Measurements from ENCODE around the gene HOXB2. TPM values are rescaled to one million over a fixed set of nuclear protein-coding genes. Genes with fewer than 3 reads are reported as not detected.
A peak's percentile ranks its signal among the peaks of the same experiment; 100 is the strongest.

Gene HOXB2
- total and polyA plus RNA-seq, 2 of the 8 experiments (the other 6 are each of a cell fraction or from before 2014, with no cell fraction given): not detected

- peaks cover 0 to 3% (median 0%) of the 10 kb centered on the region in 4 experiments; a peak in 1 of 8 replicates for H3K36me3 ChIP-seq (ENCODE audit: control insufficient read depth in 2 of 4, insufficient read depth in 4 of 4, low read length in 3 of 4)
- H3K27me3 ChIP-seq (replicated peaks in 1 of 4; ENCODE audit: control insufficient read depth in 3 of 4, extremely low read depth in 1 of 4, insufficient read depth in 3 of 4, low read length in 3 of 4): peaks cover 73 to 88% (median 85%) of the 10 kb centered on the region in 4 experiments
- no peak overlapping the region for H3K9ac ChIP-seq (replicated peaks in 1 of 4; ENCODE audit: extremely low read depth in 1 of 4, low read depth in 3 of 4, low read length in 3 of 4)
- H3K14ac ChIP-seq (ENCODE audit: insufficient read length): no peak overlapping the region
- no peak overlapping the region for H2BK15ac ChIP-seq (ENCODE audit: low read length)
- no peak overlapping the region for H4K5ac ChIP-seq (ENCODE audit: insufficient read length, low read depth, low read length)
- POLR2A ChIA-PET (ENCODE audit: partially characterized antibody): interaction anchor here (0.9 kb wide), 3 partner anchors 13 to 21 kb away, joined by 3 read pairs; no protein-coding TSS in a partner anchor
- H3K18ac ChIP-seq (ENCODE audit: extremely low read depth, low read length): 0 out of 2 replicates have a peak overlapping the region, but pooled peaks have one; percentile 42
- peak overlapping the region; percentile 23 to 56 (median 37); a peak in 6 of 8 replicates for H3K4me3 ChIP-seq (ENCODE audit: extremely low read depth in 1 of 4, insufficient read depth in 2 of 4, low read depth in 3 of 4, low read length in 4 of 4)
- no peak overlapping the region; the same call in 1 of the 2 replicates for H2AFZ ChIP-seq (ENCODE audit: low read length)
- no peak overlapping the region for H3K23ac ChIP-seq (ENCODE audit: insufficient read length)
- no peak overlapping the region for H2BK20ac ChIP-seq (ENCODE audit: low read length)
- no peak overlapping the region for H2BK120ac ChIP-seq (replicated peaks; ENCODE audit: low read depth, low read length)
- no peaks in the 10 kb centered on the region for H3K79me1 ChIP-seq (ENCODE audit: low read depth, low read length)
- DNase-seq (ENCODE audit: low read depth in 1 of 2, low spot score in 2 of 2) (no peak), FAIRE-seq (no peak)
- H3K79me2 ChIP-seq (ENCODE audit: control insufficient read depth in 1 of 2, insufficient read depth in 2 of 2, low read length in 2 of 2): no peaks in the 10 kb centered on the region
- H3K56ac ChIP-seq (replicated peaks; ENCODE audit: insufficient read length, low read depth, low read length): no peak overlapping the region
- peak overlapping the region; percentile 65 to 91 for H3K4me2 ChIP-seq (ENCODE audit: insufficient read depth in 1 of 2, low read depth in 2 of 2, low read length in 2 of 2)
- no peak overlapping the region for H4K91ac ChIP-seq (replicated peaks; ENCODE audit: insufficient read length, low read length)
- H4K8ac ChIP-seq (ENCODE audit: extremely low read depth, insufficient read depth, low read length): no peak overlapping the region; the same call in 1 of the 2 replicates
- no peak overlapping the region for H2BK12ac ChIP-seq (ENCODE audit: low read depth, low read length)
- H3K23me2 ChIP-seq (ENCODE audit: low read depth, low read length): no peaks in the 10 kb centered on the region; the same call in 1 of the 2 replicates
- no peaks in the 10 kb centered on the region for H3K9me3 ChIP-seq (ENCODE audit: insufficient read depth in 2 of 2, low read depth in 1 of 2, low read length in 1 of 2)
- H2BK5ac ChIP-seq (ENCODE audit: low read depth, low read length): no peak overlapping the region
- H4K20me1 ChIP-seq (replicated peaks in 1 of 2; ENCODE audit: control insufficient read depth in 1 of 2, insufficient read depth in 2 of 2, low read length in 2 of 2): peaks cover 5 to 10% of the 10 kb centered on the region in 2 experiments
- 13% methylated on average over 27 of the region's 27 CpGs; no CpG with 5 or more reads in 1 of the 2 experiments for WGBS, 2 experiments (ENCODE audit: extremely low coverage in 1 of 2, insufficient coverage in 1 of 2, insufficient read length in 1 of 2, insufficient replicate concordance in 2 of 2, low coverage in 1 of 2, low lambda C conversion rate in 2 of 2, missing lambda C conversion rate in 1 of 2)
- CTCF ChIA-PET (ENCODE audit: partially characterized antibody): interaction anchor here (0.6 to 2.6 kb wide), 6 partner anchors 8 to 50 kb away, joined by 3 to 6 read pairs (median 5); no protein-coding TSS in a partner anchor
- no peak overlapping the region for H3K4ac ChIP-seq (replicated peaks; ENCODE audit: insufficient read length, low read depth, low read length)
- H2AK5ac ChIP-seq (ENCODE audit: low read depth, low read length): no peak overlapping the region
- peaks cover 0 to 18% (median 12%) of the 10 kb centered on the region in 4 experiments; a peak in 6 of 7 replicates for H3K4me1 ChIP-seq (replicated peaks in 1 of 4; ENCODE audit: control insufficient read depth in 3 of 4, insufficient read depth in 4 of 4, low read length in 3 of 4)
- H3K27ac ChIP-seq (ENCODE audit: low read depth, low read length): no peak overlapping the region
- TF ChIP-seq POLR2AphosphoS5 (IDR thresholded peaks at IDR 0.05; ENCODE audit: low read depth, low read length): no peak
- no peak for TF ChIP-seq ATF3 (IDR thresholded peaks at IDR 0.05; ENCODE audit: insufficient read depth, low read depth, low read length)
- no peak for TF ChIP-seq JUN (IDR thresholded peaks at IDR 0.05; ENCODE audit: low read depth, low read length)
- no peak for TF ChIP-seq TAF7 (optimal IDR thresholded peaks at IDR 0.05; ENCODE audit: borderline replicate concordance, low read depth, low read length)
- TF ChIP-seq FOSL1 (IDR thresholded peaks at IDR 0.05; ENCODE audit: insufficient read depth, low read depth, low read length): no peak
- no peak for TF ChIP-seq HDAC6 (IDR thresholded peaks at IDR 0.05; ENCODE audit: low read depth, low read length)
- TF ChIP-seq EGR1 (IDR thresholded peaks at IDR 0.05; ENCODE audit: borderline replicate concordance, low read depth, low read length): no peak
- no peak for TF ChIP-seq RXRA (IDR thresholded peaks at IDR 0.05; ENCODE audit: insufficient read depth, low read depth, low read length)
- TF ChIP-seq EP300 (IDR thresholded peaks at IDR 0.05; ENCODE audit: borderline replicate concordance in 1 of 2, low read depth in 2 of 2, low read length in 2 of 2): no peak
- no peak for TF ChIP-seq SP2 (IDR thresholded peaks at IDR 0.05; ENCODE audit: low read length)
- no peak for TF ChIP-seq SIX5 (IDR thresholded peaks at IDR 0.05; ENCODE audit: low read depth, low read length)
- TF ChIP-seq CEBPB (IDR thresholded peaks at IDR 0.05; ENCODE audit: low read depth, low read length): no peak
- no peak for TF ChIP-seq POLR2A (IDR thresholded peaks at IDR 0.05; ENCODE audit: control extremely low read depth in 1 of 2, low read depth in 2 of 2, low read length in 2 of 2)
These were observed 2.7 kb downstream of the HOXB2 start for GRCh38 chr17:48542114-48542656.
